SK-N-SH treated with all-trans-retinoic acid at 6 μM for 48 hours (cell line): Measurements from ENCODE around the gene RBM18.

Experiments used
- ATAC-seq: fragments of 200-7000 bp; cut with Tn5 transposase; 3 replicates; pipeline ENCODE4 v1.9.1; 2020; ENCODE audit warnings: mild to moderate bottlenecking, moderate library complexity
- ARNTL ChIP-seq: fragments of 450-650 bp; formaldehyde crosslinking; IDR thresholded peaks from 2 replicates; pipeline ENCODE4 v1.5.0; 2020; ENCODE audit warnings: low read depth, mild to moderate bottlenecking, moderate library complexity, borderline replicate concordance
- BACH2 ChIP-seq: fragments of 250-450 bp; sonication (Bioruptor Pico); IDR thresholded peaks from 2 replicates; pipeline ENCODE4 v1.9.0; 2021; ENCODE audit warnings: mild to moderate bottlenecking, borderline replicate concordance
- CSDC2 ChIP-seq: fragments of 250-450 bp; sonication (Bioruptor Pico); IDR thresholded peaks from 2 replicates; pipeline ENCODE4 v1.5.0; 2020; ENCODE audit warnings: mild to moderate bottlenecking, moderate library complexity
- ESRRG ChIP-seq: fragments of 250-450 bp; sonication (Bioruptor Pico); IDR thresholded peaks from 2 replicates; pipeline ENCODE4 v1.6.1; 2021; ENCODE audit warnings: mild to moderate bottlenecking
- GLIS3 ChIP-seq: fragments of 250-450 bp; sonication (Bioruptor Pico); IDR thresholded peaks from 2 replicates; pipeline ENCODE4 v1.5.0; 2020; ENCODE audit warnings: mild to moderate bottlenecking, moderate library complexity
- ISL1 ChIP-seq: fragments of 250-450 bp; sonication (Bioruptor Pico); IDR thresholded peaks from 2 replicates; pipeline ENCODE4 v2.1.2; 2022; ENCODE audit warnings: mild to moderate bottlenecking, moderate library complexity
- PPARA ChIP-seq: fragments of 250-450 bp; sonication (Bioruptor Pico); IDR thresholded peaks from 2 replicates; pipeline ENCODE4 v1.5.0; 2020; ENCODE audit warnings: mild to moderate bottlenecking, borderline replicate concordance
- RARB ChIP-seq: fragments of 250-450 bp; sonication (Bioruptor Pico); IDR thresholded peaks from 2 replicates; pipeline ENCODE4 v1.8.0; 2021; ENCODE audit warnings: mild to moderate bottlenecking, moderate library complexity
- SNAI2 ChIP-seq: fragments of 250-450 bp; sonication (Bioruptor Pico); IDR thresholded peaks from 2 replicates; pipeline ENCODE4 v1.5.0; 2020; ENCODE audit warnings: mild to moderate bottlenecking, moderate library complexity
- TCF4 ChIP-seq: fragments of 250-450 bp; sonication (Bioruptor Pico); IDR thresholded peaks from 2 replicates; pipeline ENCODE4 v1.8.0; 2021; ENCODE audit warnings: mild to moderate bottlenecking, moderate library complexity, borderline replicate concordance
- TOX ChIP-seq: fragments of 250-450 bp; sonication (Bioruptor Pico); IDR thresholded peaks from 2 replicates; pipeline ENCODE4 v1.8.0; 2021; ENCODE audit warnings: mild to moderate bottlenecking, moderate library complexity, borderline replicate concordance
- ZC3H10 ChIP-seq: fragments of 250-450 bp; sonication (Bioruptor Pico); IDR thresholded peaks from 2 replicates; pipeline ENCODE4 v1.5.1; 2021; ENCODE audit warnings: mild to moderate bottlenecking, moderate library complexity
- ZFP3 ChIP-seq: fragments of 250-450 bp; sonication (Bioruptor Pico); IDR thresholded peaks from 2 replicates; pipeline ENCODE4 v1.5.0; 2020; ENCODE audit warnings: mild to moderate bottlenecking, moderate library complexity
- ZNF565 ChIP-seq: fragments of 450-650 bp; formaldehyde crosslinking; conservative IDR thresholded peaks from 2 replicates; pipeline ENCODE4 v1.5.0; 2020; ENCODE audit warnings: low read depth, mild to moderate bottlenecking, moderate library complexity
- ZNF70 ChIP-seq: fragments of 450-650 bp; formaldehyde crosslinking; IDR thresholded peaks from 2 replicates; pipeline ENCODE4 v1.5.0; 2020; ENCODE audit warnings: mild to moderate bottlenecking, moderate library complexity
- ZNF8 ChIP-seq: fragments of 450-650 bp; formaldehyde crosslinking; IDR thresholded peaks from 2 replicates; pipeline ENCODE4 v1.5.0; 2020; ENCODE audit warnings: mild to moderate bottlenecking, moderate library complexity
- TF ChIP-seq, protein P1 (sequence below): fragments of 250-450 bp; sonication (Bioruptor Pico); IDR thresholded peaks from 2 replicates; pipeline ENCODE4 v1.8.0; 2021; ENCODE audit warnings: low read depth, mild to moderate bottlenecking, moderate library complexity, borderline replicate concordance
- TF ChIP-seq, protein P2 (sequence below): fragments of 250-450 bp; sonication (Bioruptor Pico); IDR thresholded peaks from 2 replicates; pipeline ENCODE4 v1.8.0; 2020; ENCODE audit warnings: mild to moderate bottlenecking, moderate library complexity, borderline replicate concordance
- TF ChIP-seq, protein P3 (sequence below): fragments of 250-450 bp; sonication (Bioruptor Pico); IDR thresholded peaks from 2 replicates; pipeline ENCODE4 v1.5.0; 2020; ENCODE audit warnings: mild to moderate bottlenecking, moderate library complexity
- TF ChIP-seq, protein P4 (sequence below): fragments of 250-450 bp; sonication (Bioruptor Pico); IDR thresholded peaks from 2 replicates; pipeline ENCODE4 v1.5.1; 2020; ENCODE audit warnings: low read depth, mild to moderate bottlenecking, moderate library complexity

RBM18 gene

DNA sequence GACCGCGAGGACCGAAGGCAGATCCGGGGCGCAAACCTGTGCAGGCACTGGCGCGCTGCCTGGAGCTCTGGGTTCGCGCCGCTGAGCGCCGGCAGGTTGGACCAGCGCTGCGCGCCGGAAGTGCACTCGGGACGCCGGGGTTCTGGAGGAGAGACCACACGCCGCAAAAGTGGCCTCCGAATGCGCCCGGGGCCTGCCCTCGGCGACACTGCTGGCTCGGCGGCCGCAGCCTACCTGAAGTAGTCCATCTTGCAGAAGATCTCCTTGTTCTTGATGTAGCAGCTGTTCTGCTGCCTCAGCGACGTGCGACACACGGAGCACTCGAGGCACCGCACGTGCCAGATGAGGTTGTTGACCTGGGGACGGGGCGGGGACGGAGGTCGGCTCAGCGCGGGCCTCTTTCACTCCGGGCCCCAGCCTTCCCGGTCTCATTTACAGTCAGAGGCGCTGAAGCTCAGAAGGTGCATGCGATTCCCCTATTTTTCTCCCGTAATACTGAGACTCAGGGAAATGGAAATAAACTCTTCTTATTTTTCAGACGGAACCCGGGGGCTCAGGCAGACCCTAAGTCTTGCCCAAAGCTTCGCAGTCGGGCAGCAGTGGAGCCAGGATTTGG, 38.4 kb downstream of the RBM18 start:
- TF ChIP-seq ARNTL (CRISPR knock-in tag) (no peak), RARB (CRISPR knock-in tag) (no peak), TCF4 (no peak), ZFP3 (no peak), PPARA (CRISPR knock-in tag) (no peak), BACH2 (CRISPR knock-in tag) (no peak), SNAI2 (CRISPR knock-in tag) (no peak), ZNF70 (CRISPR knock-in tag) (no peak), ISL1 (CRISPR knock-in tag) (no peak), ZNF8 (no peak), GLIS3 (CRISPR knock-in tag) (no peak), ZNF565 (CRISPR knock-in tag) (no peak), ZC3H10 (no peak), ESRRG (CRISPR knock-in tag) (no peak), CSDC2 (CRISPR knock-in tag) (no peak), TOX (CRISPR knock-in tag) (no peak)
- TF ChIP-seq, protein P1, sequence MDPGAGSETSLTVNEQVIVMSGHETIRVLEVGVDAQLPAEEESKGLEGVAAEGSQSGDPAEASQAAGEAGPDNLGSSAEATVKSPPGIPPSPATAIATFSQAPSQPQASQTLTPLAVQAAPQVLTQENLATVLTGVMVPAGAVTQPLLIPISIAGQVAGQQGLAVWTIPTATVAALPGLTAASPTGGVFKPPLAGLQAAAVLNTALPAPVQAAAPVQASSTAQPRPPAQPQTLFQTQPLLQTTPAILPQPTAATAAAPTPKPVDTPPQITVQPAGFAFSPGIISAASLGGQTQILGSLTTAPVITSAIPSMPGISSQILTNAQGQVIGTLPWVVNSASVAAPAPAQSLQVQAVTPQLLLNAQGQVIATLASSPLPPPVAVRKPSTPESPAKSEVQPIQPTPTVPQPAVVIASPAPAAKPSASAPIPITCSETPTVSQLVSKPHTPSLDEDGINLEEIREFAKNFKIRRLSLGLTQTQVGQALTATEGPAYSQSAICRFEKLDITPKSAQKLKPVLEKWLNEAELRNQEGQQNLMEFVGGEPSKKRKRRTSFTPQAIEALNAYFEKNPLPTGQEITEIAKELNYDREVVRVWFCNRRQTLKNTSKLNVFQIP (CRISPR knock-in tag) = no peak
- TF ChIP-seq, protein P2, sequence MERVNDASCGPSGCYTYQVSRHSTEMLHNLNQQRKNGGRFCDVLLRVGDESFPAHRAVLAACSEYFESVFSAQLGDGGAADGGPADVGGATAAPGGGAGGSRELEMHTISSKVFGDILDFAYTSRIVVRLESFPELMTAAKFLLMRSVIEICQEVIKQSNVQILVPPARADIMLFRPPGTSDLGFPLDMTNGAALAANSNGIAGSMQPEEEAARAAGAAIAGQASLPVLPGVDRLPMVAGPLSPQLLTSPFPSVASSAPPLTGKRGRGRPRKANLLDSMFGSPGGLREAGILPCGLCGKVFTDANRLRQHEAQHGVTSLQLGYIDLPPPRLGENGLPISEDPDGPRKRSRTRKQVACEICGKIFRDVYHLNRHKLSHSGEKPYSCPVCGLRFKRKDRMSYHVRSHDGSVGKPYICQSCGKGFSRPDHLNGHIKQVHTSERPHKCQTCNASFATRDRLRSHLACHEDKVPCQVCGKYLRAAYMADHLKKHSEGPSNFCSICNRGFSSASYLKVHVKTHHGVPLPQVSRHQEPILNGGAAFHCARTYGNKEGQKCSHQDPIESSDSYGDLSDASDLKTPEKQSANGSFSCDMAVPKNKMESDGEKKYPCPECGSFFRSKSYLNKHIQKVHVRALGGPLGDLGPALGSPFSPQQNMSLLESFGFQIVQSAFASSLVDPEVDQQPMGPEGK = no peak
- TF ChIP-seq, protein P3, sequence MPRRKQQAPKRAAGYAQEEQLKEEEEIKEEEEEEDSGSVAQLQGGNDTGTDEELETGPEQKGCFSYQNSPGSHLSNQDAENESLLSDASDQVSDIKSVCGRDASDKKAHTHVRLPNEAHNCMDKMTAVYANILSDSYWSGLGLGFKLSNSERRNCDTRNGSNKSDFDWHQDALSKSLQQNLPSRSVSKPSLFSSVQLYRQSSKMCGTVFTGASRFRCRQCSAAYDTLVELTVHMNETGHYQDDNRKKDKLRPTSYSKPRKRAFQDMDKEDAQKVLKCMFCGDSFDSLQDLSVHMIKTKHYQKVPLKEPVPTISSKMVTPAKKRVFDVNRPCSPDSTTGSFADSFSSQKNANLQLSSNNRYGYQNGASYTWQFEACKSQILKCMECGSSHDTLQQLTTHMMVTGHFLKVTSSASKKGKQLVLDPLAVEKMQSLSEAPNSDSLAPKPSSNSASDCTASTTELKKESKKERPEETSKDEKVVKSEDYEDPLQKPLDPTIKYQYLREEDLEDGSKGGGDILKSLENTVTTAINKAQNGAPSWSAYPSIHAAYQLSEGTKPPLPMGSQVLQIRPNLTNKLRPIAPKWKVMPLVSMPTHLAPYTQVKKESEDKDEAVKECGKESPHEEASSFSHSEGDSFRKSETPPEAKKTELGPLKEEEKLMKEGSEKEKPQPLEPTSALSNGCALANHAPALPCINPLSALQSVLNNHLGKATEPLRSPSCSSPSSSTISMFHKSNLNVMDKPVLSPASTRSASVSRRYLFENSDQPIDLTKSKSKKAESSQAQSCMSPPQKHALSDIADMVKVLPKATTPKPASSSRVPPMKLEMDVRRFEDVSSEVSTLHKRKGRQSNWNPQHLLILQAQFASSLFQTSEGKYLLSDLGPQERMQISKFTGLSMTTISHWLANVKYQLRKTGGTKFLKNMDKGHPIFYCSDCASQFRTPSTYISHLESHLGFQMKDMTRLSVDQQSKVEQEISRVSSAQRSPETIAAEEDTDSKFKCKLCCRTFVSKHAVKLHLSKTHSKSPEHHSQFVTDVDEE (CRISPR knock-in tag) = no peak
- TF ChIP-seq, protein P4, sequence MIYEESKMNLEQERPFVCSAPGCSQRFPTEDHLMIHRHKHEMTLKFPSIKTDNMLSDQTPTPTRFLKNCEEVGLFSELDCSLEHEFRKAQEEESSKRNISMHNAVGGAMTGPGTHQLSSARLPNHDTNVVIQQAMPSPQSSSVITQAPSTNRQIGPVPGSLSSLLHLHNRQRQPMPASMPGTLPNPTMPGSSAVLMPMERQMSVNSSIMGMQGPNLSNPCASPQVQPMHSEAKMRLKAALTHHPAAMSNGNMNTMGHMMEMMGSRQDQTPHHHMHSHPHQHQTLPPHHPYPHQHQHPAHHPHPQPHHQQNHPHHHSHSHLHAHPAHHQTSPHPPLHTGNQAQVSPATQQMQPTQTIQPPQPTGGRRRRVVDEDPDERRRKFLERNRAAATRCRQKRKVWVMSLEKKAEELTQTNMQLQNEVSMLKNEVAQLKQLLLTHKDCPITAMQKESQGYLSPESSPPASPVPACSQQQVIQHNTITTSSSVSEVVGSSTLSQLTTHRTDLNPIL (CRISPR knock-in tag) = no peak
- no peak for ATAC-seq

DNA sequence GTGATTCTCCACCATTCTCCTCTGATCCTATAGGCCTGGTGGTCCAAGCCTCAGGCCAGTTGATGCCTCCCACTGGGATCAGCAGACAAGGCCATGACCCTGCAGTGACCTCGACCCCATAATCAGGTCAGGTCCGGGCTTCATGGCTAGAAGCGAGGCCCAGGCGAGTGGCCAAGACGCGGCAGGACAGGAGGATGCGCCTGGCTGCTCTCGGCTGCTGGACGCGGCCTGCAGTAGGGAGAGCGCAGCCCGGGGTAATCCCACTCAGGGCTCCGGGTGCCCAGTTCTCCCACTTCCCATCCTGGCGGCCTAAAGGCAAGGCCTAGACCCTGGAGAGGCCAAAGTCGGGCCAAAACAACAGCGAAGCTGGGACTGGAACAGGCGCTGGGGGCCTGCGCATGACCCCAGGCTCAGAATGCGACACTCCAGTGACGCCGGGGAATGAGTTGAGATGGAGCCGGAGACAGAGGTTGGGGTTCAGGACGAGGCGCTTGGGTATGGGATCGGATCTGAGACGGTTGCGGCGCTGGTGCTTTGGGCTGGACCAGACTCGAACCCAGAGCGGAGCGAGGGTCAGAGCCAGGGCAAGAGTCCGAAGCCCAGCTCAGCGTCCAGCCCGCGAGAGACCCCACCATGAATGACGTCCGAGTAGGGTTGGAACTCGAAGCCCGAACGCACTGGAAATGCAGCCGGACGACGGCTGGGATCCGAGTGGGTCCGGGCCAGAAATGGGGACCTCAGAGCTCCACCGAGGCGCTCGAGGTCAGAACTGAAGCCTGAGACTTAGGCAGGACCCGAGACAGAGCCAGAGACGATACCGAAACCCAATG, 39.1 kb downstream of the RBM18 start:
- ATAC-seq = no peak
- TF ChIP-seq ARNTL (CRISPR knock-in tag) = no peak
- TF ChIP-seq, protein P4 (CRISPR knock-in tag) = no peak
- TF ChIP-seq, protein P2 = no peak
- TF ChIP-seq, protein P1 (CRISPR knock-in tag) = no peak
